GM12874 (cell line): ENCODE results near the gene MMP15.

Source experiments
- CTCF ChIP-seq: IDR thresholded peaks from 2 replicates; pipeline ENCODE4 v1.5.1; 2011; ENCODE audit warnings: low read depth, mild to moderate bottlenecking, control low read depth, low read length, moderate library complexity; ENCODE audit not compliant: insufficient read depth

The MMP15 gene

GRCh38 chr16:58062821-58063220 is 37.3 kb downstream of the MMP15 start:
- TF ChIP-seq CTCF: no peak

- no peak for TF ChIP-seq CTCF
Observed at GRCh38 chr16:58063377-58064076, 38.0 kb downstream of the MMP15 start.

GRCh38 chr16:58070585-58070984 is 45.0 kb downstream of the MMP15 start:
- TF ChIP-seq CTCF: no peak

- no peak for TF ChIP-seq CTCF
Observed at GRCh38 chr16:58074657-58075056, 49.1 kb downstream of the MMP15 start.

GRCh38 chr16:58076514-58076913 is 51.0 kb downstream of the MMP15 start:
- no peak for TF ChIP-seq CTCF

- TF ChIP-seq CTCF: no peak
Observed at GRCh38 chr16:58077796-58078195, 52.2 kb downstream of the MMP15 start.

- TF ChIP-seq CTCF: no peak
Observed at GRCh38 chr16:58082381-58082780, 56.8 kb downstream of the MMP15 start.
